ENCODE results near the gene BCL6B. TPM values are rescaled to one million over a fixed set of nuclear protein-coding genes. Genes with fewer than 3 reads are reported as not detected.

BCL6B gene
- total and polyA plus RNA-seq, 2 of the 4 experiments (the other 2 are of a cell fraction), result not detected

GRCh38 chr17:7026471-7027115 lies 3.7 kb downstream of the BCL6B start:
- TF ChIP-seq MAZ (IDR thresholded peaks at IDR 0.05; ENCODE audit: borderline replicate concordance, low read depth, low read length), result no peak
- no peak for TF ChIP-seq USF2 (IDR thresholded peaks at IDR 0.05; ENCODE audit: low read depth, low read length)
- TF ChIP-seq RFX5 (IDR thresholded peaks at IDR 0.05; ENCODE audit: low read depth, low read length), result no peak
- TF ChIP-seq RAD21 (IDR thresholded peaks at IDR 0.05; ENCODE audit: low read length), result no peak
- TF ChIP-seq SMC3 (IDR thresholded peaks at IDR 0.05; ENCODE audit: low read depth, low read length), result no peak
- no peak overlapping the region for H3K9ac ChIP-seq (ENCODE audit: low read depth, low read length)
- CTCF ChIA-PET, result no interaction called here
- no peak overlapping the region for H3K23ac ChIP-seq (ENCODE audit: low read depth, low read length)
- WGBS, 2 experiments (ENCODE audit: extremely low coverage in 2 of 2, insufficient read length in 1 of 2), result 94% methylated on average over 5 of the region's 29 CpGs; no CpG with 5 or more reads in 1 of the 2 experiments
- no peak overlapping the region for H4K91ac ChIP-seq (ENCODE audit: insufficient read depth, low read depth, low read length)
- H3K4me2 ChIP-seq (ENCODE audit: low read depth, low read length), result no peak overlapping the region
- H3K4ac ChIP-seq (ENCODE audit: low read depth, low read length), result no peak overlapping the region
- H3K9me1 ChIP-seq (ENCODE audit: insufficient read depth, low read length), result no peaks in the 10 kb centered on the region
- H2AK9ac ChIP-seq (replicated peaks; ENCODE audit: low read depth, low read length, poor library complexity), result no peak overlapping the region
- no peak overlapping the region for H2BK120ac ChIP-seq (ENCODE audit: low read depth, low read length)
- H3K27me3 ChIP-seq (ENCODE audit: control insufficient read depth, insufficient read depth, low read length), result peaks cover 17% of the 10 kb centered on the region; the same call in 1 of the 2 replicates
- H4K5ac ChIP-seq (ENCODE audit: low read depth, low read length), result no peak overlapping the region
- H2BK20ac ChIP-seq (ENCODE audit: low read depth, low read length), result no peak overlapping the region
- H2BK5ac ChIP-seq (ENCODE audit: low read depth, low read length, poor library complexity, severe bottlenecking), result no peak overlapping the region
- no TSS peak for BruUV-seq (replicated peaks)
- POLR2A ChIA-PET (ENCODE audit: unreplicated experiment), result no interaction called here
- no peak overlapping the region for H3K14ac ChIP-seq (replicated peaks; ENCODE audit: low read depth, low read length)
- no peak for DNase-seq
- H3K27ac ChIP-seq (ENCODE audit: insufficient read depth, low read length), result no peak overlapping the region
- in situ Hi-C loops (cut with MboI; ENCODE audit: low sequenced_read_pairs), result no loop called here
- H3K79me1 ChIP-seq (ENCODE audit: low read depth in 1 of 2, low read length in 2 of 2), result no peaks in the 10 kb centered on the region
- H3K56ac ChIP-seq (ENCODE audit: extremely low read depth, insufficient read depth, low read length), result no peak overlapping the region
- dilution Hi-C loops (cut with HindIII; ENCODE audit: low sequenced_read_pairs, unreplicated experiment), result no loop called here
- H3K4me1 ChIP-seq (ENCODE audit: control insufficient read depth, insufficient read depth, low read length), result no peaks in the 10 kb centered on the region
- H3K36me3 ChIP-seq (ENCODE audit: control insufficient read depth, insufficient read depth, low read length), result no peaks in the 10 kb centered on the region
- no peak overlapping the region for H3K18ac ChIP-seq (ENCODE audit: low read depth, low read length)
- no peaks in the 10 kb centered on the region for H4K20me1 ChIP-seq (ENCODE audit: insufficient read depth, low read length)
- no peak for ATAC-seq (ENCODE audit: low read depth)
- no peak overlapping the region for H2AFZ ChIP-seq (replicated peaks; ENCODE audit: low read length, poor library complexity)
- H4K8ac ChIP-seq (ENCODE audit: low read depth in 2 of 2, low read length in 2 of 2), result no peak overlapping the region
- no peak overlapping the region for H3K4me3 ChIP-seq (ENCODE audit: insufficient read depth, low read depth, low read length)
- H3K9me3 ChIP-seq (ENCODE audit: control insufficient read depth, insufficient read depth, low read length), result no peaks in the 10 kb centered on the region
- H2BK15ac ChIP-seq (ENCODE audit: low read depth, low read length), result no peak overlapping the region
- no peak overlapping the region for H2AK5ac ChIP-seq (ENCODE audit: low read depth, low read length)
- intact Hi-C loops (cut with micrococcal nuclease), result no loop called here
